ENCODE results near the gene SLC9A9.

Gene SLC9A9

DNA sequence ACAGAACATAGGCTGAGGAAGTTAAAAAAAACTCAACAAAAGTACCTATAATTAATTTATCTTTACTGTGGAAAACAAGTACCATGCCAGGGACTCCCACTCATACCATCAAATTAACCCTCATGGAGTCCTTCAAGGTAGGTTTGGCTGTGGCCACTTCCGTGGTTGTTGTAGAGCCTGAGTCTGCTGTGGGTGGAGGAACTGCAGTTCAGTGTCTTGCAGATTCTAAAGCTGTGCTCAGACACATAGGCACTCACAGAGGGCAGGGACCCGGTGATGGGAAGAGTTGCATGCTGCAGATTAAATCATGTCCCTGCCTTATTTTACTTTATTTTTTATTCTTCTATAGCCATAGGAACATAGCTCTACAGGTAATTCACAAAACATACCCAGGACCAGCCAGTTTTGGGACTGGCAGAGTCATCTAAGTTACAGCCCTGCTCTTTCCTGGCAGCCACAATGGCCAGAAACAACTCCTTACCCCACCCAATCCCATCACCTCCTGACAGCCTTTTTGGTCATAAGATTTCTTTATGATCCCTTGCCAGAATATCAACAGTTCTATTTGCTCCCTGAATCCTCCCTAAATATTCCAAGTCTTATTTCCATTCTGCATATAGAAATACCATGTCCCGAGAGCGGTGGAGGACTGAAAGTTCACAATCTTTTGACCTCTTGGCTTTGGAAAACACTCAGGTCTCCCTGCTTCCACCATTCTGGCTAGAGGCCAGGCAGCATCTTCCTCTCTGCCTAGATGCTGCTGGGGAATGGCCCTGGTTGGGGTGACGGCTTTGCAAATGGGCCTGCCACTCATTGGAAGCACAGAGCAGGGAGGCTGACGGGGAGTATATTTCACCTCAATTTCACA is 535.0 kb downstream of the SLC9A9 start:
- no peaks in the 10 kb centered on the region for H3K27me3 ChIP-seq (ENCODE audit: control insufficient read depth, insufficient read depth, low read length)
- no peaks in the 10 kb centered on the region for H3K36me3 ChIP-seq (ENCODE audit: insufficient read depth, low read length)
- no peak overlapping the region for H3K4me3 ChIP-seq (ENCODE audit: low read length)
- H3K9me3 ChIP-seq (replicated peaks; ENCODE audit: low read length) = no peaks in the 10 kb centered on the region
- no peak overlapping the region for H3K4me2 ChIP-seq (ENCODE audit: low read length)
- H3K4me1 ChIP-seq (ENCODE audit: control insufficient read depth, insufficient read depth, low read length) = peaks cover 3% of the 10 kb centered on the region
- H3K9ac ChIP-seq (ENCODE audit: low read depth, low read length) = no peak overlapping the region

- Histone ChIP-seq H3K4me2 (ENCODE audit: low read length) (no peak overlapping the region), H3K9me3 (replicated peaks; ENCODE audit: low read length) (no peaks in the 10 kb centered on the region), H3K27me3 (ENCODE audit: control insufficient read depth, insufficient read depth, low read length) (no peaks in the 10 kb centered on the region), H3K36me3 (ENCODE audit: insufficient read depth, low read length) (no peaks in the 10 kb centered on the region), H3K4me1 (ENCODE audit: control insufficient read depth, insufficient read depth, low read length) (peaks cover 20% of the 10 kb centered on the region), H3K4me3 (ENCODE audit: low read length) (no peak overlapping the region), H3K9ac (ENCODE audit: low read depth, low read length) (no peak overlapping the region)
Observed at GRCh38 chr3:143311096-143311495, 537.2 kb downstream of the SLC9A9 start.

DNA sequence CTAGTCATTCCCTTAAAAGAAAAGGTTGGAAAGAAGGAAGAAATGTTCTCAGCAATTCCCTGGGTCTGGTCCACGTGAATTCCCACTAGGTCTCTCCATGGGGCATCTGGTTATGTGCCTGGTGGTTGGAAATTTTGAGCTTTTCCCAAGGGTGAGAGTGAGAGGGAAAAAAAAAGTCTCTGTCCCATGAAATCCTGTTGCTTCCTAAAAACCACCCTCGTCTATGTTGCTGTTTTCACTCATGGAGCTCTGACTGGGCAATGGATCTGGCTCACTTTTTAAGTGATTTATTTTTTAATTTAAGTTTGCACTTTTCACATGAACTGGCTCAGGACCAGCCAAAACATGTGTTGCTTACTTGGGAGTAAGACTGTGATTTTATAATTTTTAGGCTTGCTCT is 538.6 kb downstream of the SLC9A9 start:
- H3K4me2 ChIP-seq (ENCODE audit: low read length) = no peak overlapping the region
- no peaks in the 10 kb centered on the region for H3K36me3 ChIP-seq (ENCODE audit: insufficient read depth, low read length)
- H3K27me3 ChIP-seq (ENCODE audit: control insufficient read depth, insufficient read depth, low read length) = no peaks in the 10 kb centered on the region
- no peak overlapping the region for H3K9ac ChIP-seq (ENCODE audit: low read depth, low read length)
- no peaks in the 10 kb centered on the region for H3K9me3 ChIP-seq (replicated peaks; ENCODE audit: low read length)
- H3K4me3 ChIP-seq (ENCODE audit: low read length) = no peak overlapping the region
- peaks cover 27% of the 10 kb centered on the region for H3K4me1 ChIP-seq (ENCODE audit: control insufficient read depth, insufficient read depth, low read length)

GRCh38 chr3:143307613-143308183 is 540.6 kb downstream of the SLC9A9 start:
- Histone ChIP-seq H3K4me1 (ENCODE audit: control insufficient read depth, insufficient read depth, low read length) (peaks cover 40% of the 10 kb centered on the region), H3K9ac (ENCODE audit: low read depth, low read length) (no peak overlapping the region), H3K36me3 (ENCODE audit: insufficient read depth, low read length) (no peaks in the 10 kb centered on the region), H3K27me3 (ENCODE audit: control insufficient read depth, insufficient read depth, low read length) (no peaks in the 10 kb centered on the region), H3K4me3 (ENCODE audit: low read length) (no peak overlapping the region), H3K9me3 (replicated peaks; ENCODE audit: low read length) (no peaks in the 10 kb centered on the region), H3K4me2 (ENCODE audit: low read length) (no peak overlapping the region)

DNA sequence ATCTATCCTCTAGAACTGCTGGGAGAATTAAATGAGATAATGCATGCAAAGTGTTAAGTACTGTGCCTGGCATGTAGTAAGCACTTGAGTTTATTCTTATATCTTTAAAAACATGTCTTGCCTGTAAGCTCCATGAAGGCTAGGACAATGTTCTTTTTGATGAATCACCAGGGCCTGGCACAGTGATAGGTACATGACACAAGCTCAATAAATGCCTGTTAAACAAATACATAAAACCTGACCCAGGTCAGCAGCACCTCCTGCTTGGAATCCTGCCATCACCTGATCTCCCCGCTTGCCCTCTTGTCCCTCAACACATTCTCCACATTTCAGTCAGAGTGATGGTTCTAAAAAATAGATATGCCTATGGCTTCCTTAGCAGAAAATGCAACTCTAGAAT is 541.9 kb downstream of the SLC9A9 start:
- H3K9ac ChIP-seq (ENCODE audit: low read depth, low read length) = no peak overlapping the region
- peak overlapping the region; percentile 27 for H3K4me2 ChIP-seq (ENCODE audit: low read length)
- H3K27me3 ChIP-seq (ENCODE audit: control insufficient read depth, insufficient read depth, low read length) = no peaks in the 10 kb centered on the region
- H3K9me3 ChIP-seq (replicated peaks; ENCODE audit: low read length) = no peaks in the 10 kb centered on the region
- H3K4me3 ChIP-seq (ENCODE audit: low read length) = no peak overlapping the region
- H3K4me1 ChIP-seq (ENCODE audit: control insufficient read depth, insufficient read depth, low read length) = peaks cover 52% of the 10 kb centered on the region
- H3K36me3 ChIP-seq (ENCODE audit: insufficient read depth, low read length) = no peaks in the 10 kb centered on the region

GRCh38 chr3:143302638-143303171 is 545.6 kb downstream of the SLC9A9 start:
- H3K9ac ChIP-seq (ENCODE audit: low read depth, low read length) = peak overlapping the region; percentile 50
- no peaks in the 10 kb centered on the region for H3K27me3 ChIP-seq (ENCODE audit: control insufficient read depth, insufficient read depth, low read length)
- no peak overlapping the region for H3K4me3 ChIP-seq (ENCODE audit: low read length)
- peaks cover 49% of the 10 kb centered on the region for H3K4me1 ChIP-seq (ENCODE audit: control insufficient read depth, insufficient read depth, low read length)
- no peaks in the 10 kb centered on the region for H3K9me3 ChIP-seq (replicated peaks; ENCODE audit: low read length)
- H3K36me3 ChIP-seq (ENCODE audit: insufficient read depth, low read length) = no peaks in the 10 kb centered on the region
- peak overlapping the region; percentile 33 for H3K4me2 ChIP-seq (ENCODE audit: low read length)

- Histone ChIP-seq H3K4me1 (ENCODE audit: control insufficient read depth, insufficient read depth, low read length) (peaks cover 36% of the 10 kb centered on the region), H3K27me3 (ENCODE audit: control insufficient read depth, insufficient read depth, low read length) (no peaks in the 10 kb centered on the region), H3K4me2 (ENCODE audit: low read length) (no peak overlapping the region), H3K4me3 (ENCODE audit: low read length) (no peak overlapping the region), H3K9ac (ENCODE audit: low read depth, low read length) (no peak overlapping the region), H3K9me3 (replicated peaks; ENCODE audit: low read length) (no peaks in the 10 kb centered on the region), H3K36me3 (ENCODE audit: insufficient read depth, low read length) (no peaks in the 10 kb centered on the region)
Observed at GRCh38 chr3:143301031-143301901, 547.0 kb downstream of the SLC9A9 start.

DNA sequence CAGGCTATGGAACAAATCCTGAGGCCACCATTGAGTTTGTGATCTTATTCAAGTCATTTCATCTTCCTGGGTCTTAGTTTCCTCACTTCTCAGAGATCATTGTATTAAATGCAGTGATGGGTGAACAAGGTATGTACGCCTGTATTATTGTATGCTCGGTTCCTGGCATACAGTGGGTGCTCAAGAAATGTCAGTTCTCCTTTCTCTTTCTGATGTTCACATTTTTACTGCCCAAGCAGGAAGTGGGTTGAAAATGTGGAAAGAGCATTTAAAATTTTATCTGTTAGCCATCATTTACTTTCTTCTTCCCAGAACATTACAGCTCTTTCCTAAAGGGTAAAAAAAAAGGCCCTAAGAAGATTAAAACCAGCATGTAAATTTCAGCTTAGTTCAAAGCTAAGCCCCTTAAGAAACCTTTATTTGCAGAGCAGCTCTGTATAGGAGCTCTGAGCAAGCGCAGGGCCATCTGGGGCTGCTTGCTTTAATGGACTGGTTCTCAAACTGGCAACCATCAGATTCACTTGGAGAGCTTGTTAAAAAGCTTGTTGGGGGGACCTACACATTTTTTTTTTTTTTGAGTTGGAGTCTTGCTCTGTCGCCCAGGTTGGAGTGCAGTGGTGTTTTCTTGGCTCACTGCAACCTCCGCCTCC is 549.3 kb downstream of the SLC9A9 start:
- Histone ChIP-seq H3K4me1 (ENCODE audit: control insufficient read depth, insufficient read depth, low read length) (peaks cover 25% of the 10 kb centered on the region), H3K27me3 (ENCODE audit: control insufficient read depth, insufficient read depth, low read length) (no peaks in the 10 kb centered on the region), H3K4me3 (ENCODE audit: low read length) (no peak overlapping the region), H3K36me3 (ENCODE audit: insufficient read depth, low read length) (no peaks in the 10 kb centered on the region), H3K9me3 (replicated peaks; ENCODE audit: low read length) (no peaks in the 10 kb centered on the region), H3K9ac (ENCODE audit: low read depth, low read length) (no peak overlapping the region), H3K4me2 (ENCODE audit: low read length) (no peak overlapping the region)

GRCh38 chr3:143298380-143298779 is 549.9 kb downstream of the SLC9A9 start:
- no peak overlapping the region for H3K4me2 ChIP-seq (ENCODE audit: low read length)

DNA sequence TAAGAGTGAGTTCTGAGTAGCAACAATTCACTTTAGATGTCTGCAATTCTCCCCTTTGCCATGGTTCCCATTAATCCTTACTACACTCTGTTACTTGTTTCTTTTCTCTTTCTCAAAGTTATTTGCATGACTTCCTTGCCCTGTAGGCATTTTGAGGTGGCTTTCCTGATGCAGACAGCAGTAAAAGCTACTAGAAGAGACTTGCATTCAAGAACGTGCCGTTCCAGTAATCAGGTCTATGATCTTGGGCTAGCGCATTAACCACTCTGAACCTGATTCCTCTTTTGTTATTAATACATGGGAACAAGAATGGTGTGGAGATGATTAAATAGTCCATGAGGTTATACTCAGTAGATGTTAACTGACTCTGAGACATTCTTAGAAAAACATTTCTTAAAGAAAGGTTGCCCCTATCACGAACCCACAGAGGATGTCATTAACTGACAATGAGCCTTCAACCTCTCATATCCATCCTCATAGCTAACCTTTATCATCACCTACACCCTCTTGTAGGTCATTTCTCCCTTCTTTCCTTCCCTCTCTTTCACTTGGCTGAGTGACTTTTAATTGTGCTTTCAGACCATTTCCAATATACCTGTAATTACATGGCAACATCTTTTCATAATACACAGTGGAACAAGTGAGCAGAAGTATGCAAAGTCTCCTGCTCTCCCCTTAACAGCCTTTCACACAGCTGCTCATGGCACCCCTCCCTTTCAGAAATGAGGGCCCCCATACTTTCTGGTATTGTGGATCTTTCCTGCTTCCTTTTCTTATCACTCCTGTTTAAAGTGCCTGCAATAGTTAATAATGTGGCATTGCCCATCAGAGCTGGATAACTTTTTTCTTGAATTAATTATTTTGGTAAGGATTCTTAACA is 552.8 kb downstream of the SLC9A9 start:
- Histone ChIP-seq H3K27me3 (ENCODE audit: control insufficient read depth, insufficient read depth, low read length) (no peaks in the 10 kb centered on the region), H3K9ac (ENCODE audit: low read depth, low read length) (no peak overlapping the region), H3K9me3 (replicated peaks; ENCODE audit: low read length) (no peaks in the 10 kb centered on the region), H3K4me3 (ENCODE audit: low read length) (no peak overlapping the region), H3K4me1 (ENCODE audit: control insufficient read depth, insufficient read depth, low read length) (no peaks in the 10 kb centered on the region), H3K36me3 (ENCODE audit: insufficient read depth, low read length) (no peaks in the 10 kb centered on the region), H3K4me2 (ENCODE audit: low read length) (no peak overlapping the region)

More at GRCh38 chr3:143298380-143298779, 549.9 kb downstream of the SLC9A9 start:
- Histone ChIP-seq H3K36me3 (ENCODE audit: insufficient read depth, low read length) (no peaks in the 10 kb centered on the region), H3K9me3 (replicated peaks; ENCODE audit: low read length) (no peaks in the 10 kb centered on the region), H3K4me1 (ENCODE audit: control insufficient read depth, insufficient read depth, low read length) (peaks cover 18% of the 10 kb centered on the region), H3K9ac (ENCODE audit: low read depth, low read length) (no peak overlapping the region), H3K27me3 (ENCODE audit: control insufficient read depth, insufficient read depth, low read length) (no peaks in the 10 kb centered on the region), H3K4me3 (ENCODE audit: low read length) (no peak overlapping the region)

Data from skeletal muscle satellite cell (primary cell).